NCI-H2029 (cell line): ENCODE measurements around the gene ACTL8.

Experiments
- DNase-seq: peaks from one replicate; lab custom pipeline; 2025; lab: John Stamatoyannopoulos, UW

Gene ACTL8

GRCh38 chr1:17770983-17771382, 15.8 kb downstream of the ACTL8 start:
- DNase-seq = no peak

GRCh38 chr1:17772615-17773212, 17.6 kb downstream of the ACTL8 start:
- no peak for DNase-seq

GRCh38 chr1:17773591-17774326, 18.6 kb downstream of the ACTL8 start:
- DNase-seq = no peak

GRCh38 chr1:17774452-17774851, 19.3 kb downstream of the ACTL8 start:
- DNase-seq = no peak

GRCh38 chr1:17775796-17776195, 20.7 kb downstream of the ACTL8 start:
- DNase-seq = no peak

GRCh38 chr1:17776426-17776825, 21.3 kb downstream of the ACTL8 start:
- DNase-seq = no peak

- DNase-seq = no peak
Observed at GRCh38 chr1:17777330-17777729, 22.2 kb downstream of the ACTL8 start.

- no peak for DNase-seq
Observed at GRCh38 chr1:17777818-17778217, 22.7 kb downstream of the ACTL8 start.

- DNase-seq = no peak
Observed at GRCh38 chr1:17780916-17781315, 25.8 kb downstream of the ACTL8 start.

- DNase-seq = no peak
Observed at GRCh38 chr1:17789926-17790325, 34.8 kb downstream of the ACTL8 start.

- no peak for DNase-seq
Observed at GRCh38 chr1:17790383-17791054, 35.4 kb downstream of the ACTL8 start.

- DNase-seq = no peak
Observed at GRCh38 chr1:17791055-17791390, 35.9 kb downstream of the ACTL8 start.

- DNase-seq = no peak
Observed at GRCh38 chr1:17791480-17791879, 36.3 kb downstream of the ACTL8 start.

- no peak for DNase-seq
Observed at GRCh38 chr1:17792421-17792820, 37.3 kb downstream of the ACTL8 start.

- no peak for DNase-seq
Observed at GRCh38 chr1:17795081-17795809, 40.1 kb downstream of the ACTL8 start.

GRCh38 chr1:17795836-17796645, 40.9 kb downstream of the ACTL8 start:
- no peak for DNase-seq

GRCh38 chr1:17797478-17797877, 42.3 kb downstream of the ACTL8 start:
- DNase-seq = no peak

- no peak for DNase-seq
Observed at GRCh38 chr1:17798011-17798410, 42.9 kb downstream of the ACTL8 start.

- DNase-seq = no peak
Observed at GRCh38 chr1:17798799-17799382, 43.8 kb downstream of the ACTL8 start.

- DNase-seq = no peak
Observed at GRCh38 chr1:17799642-17800041, 44.5 kb downstream of the ACTL8 start.

GRCh38 chr1:17802164-17802563, 47.0 kb downstream of the ACTL8 start:
- no peak for DNase-seq

GRCh38 chr1:17802945-17803344, 47.8 kb downstream of the ACTL8 start:
- no peak for DNase-seq
